Measurements from ENCODE around the gene NALCN. TPM values are rescaled to one million over a fixed set of nuclear protein-coding genes. Genes with fewer than 3 reads are reported as not detected.

NALCN gene
- total RNA-seq, 6 experiments from 2014 or later: 0.09 to 0.81 (median 0.25) TPM

- Histone ChIP-seq H3K27me3 (no peaks in the 10 kb centered on the region), H3K36me3 (no peaks in the 10 kb centered on the region), H3K4me3 (no peak overlapping the region), H3K9me3 (no peaks in the 10 kb centered on the region), H3K27ac (no peak overlapping the region), H3K4me1 (no peaks in the 10 kb centered on the region)
- intact Hi-C loops (cut with DNase I): no loop called here
- ATAC-seq: no peak
- TF ChIP-seq POLR2A (IDR thresholded peaks at IDR 0.05): no peak
- 28% methylated on average over 2 of the region's 2 CpGs for WGBS (ENCODE audit: insufficient coverage, low coverage, low lambda C conversion rate, missing lambda C conversion rate)
- DNase-seq: no peak
Measured at GRCh38 chr13:101397742-101398141, 18.6 kb downstream of the NALCN start.

- no peak for ATAC-seq
- H3K4me1 ChIP-seq: no peaks in the 10 kb centered on the region
- no peak overlapping the region for H3K4me3 ChIP-seq
- H3K9me3 ChIP-seq: no peaks in the 10 kb centered on the region
- no peak for DNase-seq
- H3K36me3 ChIP-seq: no peaks in the 10 kb centered on the region
- TF ChIP-seq POLR2A (IDR thresholded peaks at IDR 0.05) (no peak), CTCF (IDR thresholded peaks at IDR 0.05) (no peak)
- H3K27me3 ChIP-seq: no peaks in the 10 kb centered on the region
- 17% methylated on average over 2 of the region's 2 CpGs for WGBS (ENCODE audit: insufficient coverage, low coverage, low lambda C conversion rate, missing lambda C conversion rate)
- H3K27ac ChIP-seq: no peak overlapping the region
- intact Hi-C loops (cut with DNase I): no loop called here
Measured at GRCh38 chr13:101394605-101395004, 21.7 kb downstream of the NALCN start.

- H3K4me3 ChIP-seq: no peak overlapping the region
- TF ChIP-seq CTCF (IDR thresholded peaks at IDR 0.05) (no peak), POLR2A (IDR thresholded peaks at IDR 0.05) (no peak)
- no peaks in the 10 kb centered on the region for H3K9me3 ChIP-seq
- DNase-seq (no peak), ATAC-seq (no peak)
- no peaks in the 10 kb centered on the region for H3K4me1 ChIP-seq
- no peaks in the 10 kb centered on the region for H3K27me3 ChIP-seq
- intact Hi-C loops (cut with DNase I): no loop called here
- 45% methylated on average over 3 of the region's 3 CpGs for WGBS (ENCODE audit: insufficient coverage, low coverage, low lambda C conversion rate, missing lambda C conversion rate)
- no peak overlapping the region for H3K27ac ChIP-seq
- H3K36me3 ChIP-seq: no peaks in the 10 kb centered on the region
Measured at GRCh38 chr13:101393140-101393539, 23.2 kb downstream of the NALCN start.

GRCh38 chr13:101390461-101390860 is 25.8 kb downstream of the NALCN start:
- Histone ChIP-seq H3K4me1 (no peaks in the 10 kb centered on the region), H3K36me3 (no peaks in the 10 kb centered on the region), H3K27ac (no peak overlapping the region), H3K9me3 (no peaks in the 10 kb centered on the region), H3K27me3 (no peaks in the 10 kb centered on the region), H3K4me3 (no peak overlapping the region)
- no peak for TF ChIP-seq CTCF (IDR thresholded peaks at IDR 0.05)
- no peak for TF ChIP-seq POLR2A (IDR thresholded peaks at IDR 0.05)
- intact Hi-C loops (cut with DNase I): no loop called here
- no peak for ATAC-seq
- 19% methylated on average over 5 of the region's 5 CpGs for WGBS (ENCODE audit: insufficient coverage, low coverage, low lambda C conversion rate, missing lambda C conversion rate)
- DNase-seq: no peak

- 38% methylated on average over 3 of the region's 3 CpGs for WGBS (ENCODE audit: insufficient coverage, low coverage, low lambda C conversion rate, missing lambda C conversion rate)
Measured at GRCh38 chr13:101384929-101385328, 31.4 kb downstream of the NALCN start.

More at GRCh38 chr13:101384929-101385328, 31.4 kb downstream of the NALCN start:
- H3K27me3 ChIP-seq: no peaks in the 10 kb centered on the region
- H3K4me3 ChIP-seq: no peak overlapping the region
- ATAC-seq: no peak
- no peaks in the 10 kb centered on the region for H3K4me1 ChIP-seq
- no peak for TF ChIP-seq POLR2A (IDR thresholded peaks at IDR 0.05)
- TF ChIP-seq CTCF (IDR thresholded peaks at IDR 0.05): no peak
- intact Hi-C loops (cut with DNase I): no loop called here
- no peaks in the 10 kb centered on the region for H3K36me3 ChIP-seq
- H3K27ac ChIP-seq: no peak overlapping the region
- DNase-seq: no peak
- H3K9me3 ChIP-seq: no peaks in the 10 kb centered on the region

Measured in right lobe of liver (tissue), 6 donors.